LNCaP clone FGC (cell line): ENCODE data around the gene PKP3.

Source experiments
- DNase-seq: peaks from one replicate; pipeline ENCODE4 v3.0.0-alpha.2; 2011; ENCODE audit warnings: low read depth
- H3K4me3 ChIP-seq: 2 replicates; pipeline ENCODE4 v1.5.1; 2011; ENCODE audit warnings: mild to moderate bottlenecking, low read depth, low read length, control low read depth
- TF ChIP-seq, protein P1 (sequence below): IDR thresholded peaks from 2 replicates; pipeline ENCODE4 v1.5.1; 2012; ENCODE audit warnings: mild to moderate bottlenecking; ENCODE audit not compliant: control insufficient read depth, insufficient read depth; ENCODE audit errors: extremely low read depth

Gene PKP3

DNA sequence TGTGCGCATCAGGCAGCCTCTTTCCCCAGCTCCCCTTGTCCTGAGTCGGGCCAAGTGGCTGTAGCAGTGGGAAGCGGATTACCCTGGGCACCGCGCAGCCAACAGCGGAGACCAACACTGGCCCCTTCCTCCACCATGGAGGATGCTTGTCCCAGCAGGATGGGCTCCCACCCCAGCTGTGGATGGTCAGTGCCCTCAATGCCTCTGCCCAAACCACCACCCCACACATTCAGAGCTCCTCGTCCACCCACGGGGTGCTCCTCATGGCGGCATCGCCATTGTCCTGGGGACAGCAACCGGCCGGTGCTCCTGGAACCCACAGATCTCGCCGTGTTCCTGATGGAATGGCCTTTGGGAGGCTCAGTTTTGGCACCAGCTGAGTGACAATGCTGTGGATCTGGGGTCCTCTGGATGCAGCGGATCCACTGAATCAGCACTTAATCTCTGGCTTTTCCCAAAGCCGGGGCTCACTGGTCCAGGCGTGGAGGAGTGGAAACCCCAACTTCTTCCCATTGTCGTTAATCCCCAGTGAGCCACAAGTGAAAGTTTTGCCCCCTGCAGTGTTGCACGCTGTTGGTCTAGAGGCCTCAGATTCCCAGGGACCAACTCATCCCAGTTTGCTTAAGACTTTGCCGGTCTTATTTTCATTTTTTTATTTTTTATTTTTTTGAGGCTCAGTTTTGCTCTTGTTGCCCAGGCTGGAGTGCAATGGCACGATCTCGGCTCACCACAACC lies 28.9 kb upstream of the PKP3 start:
- DNase-seq = no peak
- H3K4me3 ChIP-seq = no peak overlapping the region
- TF ChIP-seq, protein P1, sequence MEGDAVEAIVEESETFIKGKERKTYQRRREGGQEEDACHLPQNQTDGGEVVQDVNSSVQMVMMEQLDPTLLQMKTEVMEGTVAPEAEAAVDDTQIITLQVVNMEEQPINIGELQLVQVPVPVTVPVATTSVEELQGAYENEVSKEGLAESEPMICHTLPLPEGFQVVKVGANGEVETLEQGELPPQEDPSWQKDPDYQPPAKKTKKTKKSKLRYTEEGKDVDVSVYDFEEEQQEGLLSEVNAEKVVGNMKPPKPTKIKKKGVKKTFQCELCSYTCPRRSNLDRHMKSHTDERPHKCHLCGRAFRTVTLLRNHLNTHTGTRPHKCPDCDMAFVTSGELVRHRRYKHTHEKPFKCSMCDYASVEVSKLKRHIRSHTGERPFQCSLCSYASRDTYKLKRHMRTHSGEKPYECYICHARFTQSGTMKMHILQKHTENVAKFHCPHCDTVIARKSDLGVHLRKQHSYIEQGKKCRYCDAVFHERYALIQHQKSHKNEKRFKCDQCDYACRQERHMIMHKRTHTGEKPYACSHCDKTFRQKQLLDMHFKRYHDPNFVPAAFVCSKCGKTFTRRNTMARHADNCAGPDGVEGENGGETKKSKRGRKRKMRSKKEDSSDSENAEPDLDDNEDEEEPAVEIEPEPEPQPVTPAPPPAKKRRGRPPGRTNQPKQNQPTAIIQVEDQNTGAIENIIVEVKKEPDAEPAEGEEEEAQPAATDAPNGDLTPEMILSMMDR = no peak

DNA sequence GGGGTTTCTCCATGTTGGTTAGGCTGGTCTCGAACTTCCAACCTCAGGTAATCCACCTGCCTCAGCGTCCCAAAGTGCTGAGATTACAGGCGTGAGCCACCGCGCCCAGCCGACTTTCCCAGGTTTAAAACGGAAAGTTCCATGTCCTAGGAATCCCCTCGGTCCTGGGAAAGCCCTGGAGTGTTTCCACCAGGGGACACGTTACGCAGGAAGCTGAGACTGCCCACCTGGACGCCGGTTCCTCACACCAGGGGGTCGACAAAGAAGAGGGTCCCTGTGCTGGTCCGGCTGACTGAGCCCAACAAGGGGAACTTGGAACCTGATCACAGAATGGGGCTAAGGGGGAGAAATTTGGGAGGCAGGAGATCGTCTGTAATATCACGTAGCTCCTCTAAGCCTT lies 28.2 kb upstream of the PKP3 start:
- TF ChIP-seq, protein P1 = no peak
- DNase-seq = no peak
- H3K4me3 ChIP-seq = no peak overlapping the region

DNA sequence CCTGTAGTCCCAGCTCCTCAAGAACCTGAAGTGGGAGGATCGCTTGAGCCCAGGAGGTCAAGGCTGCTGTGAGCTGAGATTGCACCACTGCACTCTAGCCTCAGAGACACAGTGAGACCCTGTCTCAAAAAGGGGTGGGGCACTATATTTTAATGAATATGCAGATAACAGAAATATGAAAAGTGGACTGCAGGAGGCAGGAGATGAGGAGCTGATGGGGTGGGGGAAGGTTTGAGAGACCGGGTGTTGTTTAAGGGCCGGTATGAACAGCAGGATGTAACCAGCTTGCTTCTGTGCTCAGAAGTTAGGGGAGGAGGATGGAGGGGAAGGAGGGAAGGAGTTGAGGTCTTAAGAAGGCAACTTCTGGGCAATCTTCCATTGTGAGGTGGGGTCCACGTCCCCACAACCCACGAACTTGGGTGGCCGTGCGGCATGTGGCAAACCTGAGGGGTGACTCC lies 26.0 kb upstream of the PKP3 start:
- TF ChIP-seq, protein P1 = no peak
- DNase-seq = no peak
- H3K4me3 ChIP-seq = no peak overlapping the region

DNA sequence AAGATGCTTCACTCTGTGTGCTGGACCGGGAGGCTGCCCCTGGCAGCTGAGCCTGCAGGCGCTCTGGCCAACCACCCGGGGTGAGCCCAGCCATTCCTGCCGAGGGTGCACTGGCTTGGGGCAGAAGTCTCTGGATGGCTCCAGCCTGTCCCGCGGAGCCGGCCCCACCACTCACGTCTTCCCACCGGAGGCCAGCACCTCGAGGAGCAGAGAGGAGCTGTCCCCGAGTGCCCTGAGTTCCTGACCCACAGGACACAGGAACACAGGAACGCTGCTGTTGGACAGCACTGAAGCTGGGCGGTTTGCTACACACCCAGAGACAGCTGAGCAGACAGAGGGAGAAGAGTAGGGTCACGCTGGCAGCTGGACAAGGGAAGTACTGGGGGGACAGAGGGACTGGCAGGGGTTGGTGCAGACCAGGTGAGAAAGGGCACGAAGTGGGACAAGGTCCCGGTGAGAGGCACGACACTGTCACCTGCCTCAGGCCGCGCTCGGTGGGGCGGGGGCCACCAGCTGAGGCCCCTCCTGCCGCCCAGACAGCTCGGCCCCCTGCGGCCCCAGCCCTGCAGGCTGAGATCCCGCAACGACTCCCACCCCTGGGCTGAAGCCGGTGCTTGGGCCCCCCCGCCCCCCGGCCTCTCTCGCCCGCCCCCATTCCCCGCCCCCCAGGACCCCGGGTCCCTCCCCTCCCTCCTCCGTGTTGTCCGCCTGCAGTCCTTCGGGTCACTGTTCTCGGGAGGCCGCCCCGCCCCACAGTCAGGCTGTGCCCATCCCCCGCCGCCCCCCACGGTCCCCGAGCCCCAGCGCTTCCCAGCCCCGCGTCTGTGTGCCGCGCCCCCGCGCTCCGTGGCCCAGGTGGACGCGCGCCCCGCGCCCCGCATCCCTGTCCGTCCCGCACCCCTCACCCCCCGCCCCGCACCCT lies 25.3 kb upstream of the PKP3 start:
- peak overlapping the region; percentile 36 for H3K4me3 ChIP-seq
- TF ChIP-seq, protein P1 = no peak
- no peak for DNase-seq

DNA sequence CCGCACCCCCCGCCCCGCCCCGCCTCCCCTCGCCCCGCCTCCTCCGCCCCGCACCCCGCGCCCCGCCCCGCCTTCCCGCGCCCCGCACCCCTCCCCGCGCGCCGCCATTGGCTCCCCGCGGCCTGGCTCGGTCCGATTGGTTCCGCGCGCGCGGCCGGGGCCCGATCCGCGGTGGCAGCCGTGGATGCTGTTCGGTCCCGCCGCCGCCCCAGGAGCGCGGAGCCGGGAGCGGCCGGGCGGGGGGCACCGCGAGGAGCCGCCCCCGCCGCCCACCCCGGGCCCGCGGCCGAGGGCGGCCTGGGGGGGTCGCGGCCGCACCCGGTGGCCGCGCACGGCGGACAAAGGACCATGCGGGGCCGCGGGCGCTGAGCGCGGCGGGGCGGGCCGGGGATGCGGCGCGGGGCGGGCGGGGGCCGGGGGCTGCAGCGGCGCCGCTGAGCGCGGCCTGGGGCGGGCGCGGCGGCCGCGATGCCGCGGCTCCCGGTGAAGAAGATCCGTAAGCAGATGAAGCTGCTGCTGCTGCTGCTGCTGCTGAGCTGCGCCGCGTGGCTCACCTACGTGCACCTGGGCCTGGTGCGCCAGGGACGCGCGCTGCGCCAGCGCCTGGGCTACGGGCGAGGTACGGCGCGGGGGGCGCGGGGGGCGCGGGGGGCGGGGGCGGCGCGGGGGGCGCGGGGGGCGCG lies 24.5 kb upstream of the PKP3 start, which contains the start of gene B4GALNT4:
B4GALNT4 (plus strand) TSS at position 164 of the 683 bp plus-strand sequence; CDS start at position 469, 305 bp downstream.
- TF ChIP-seq, protein P1 = no peak
- DNase-seq = no peak
- H3K4me3 ChIP-seq = peak within 1 kb of the TSS; percentile 90

DNA sequence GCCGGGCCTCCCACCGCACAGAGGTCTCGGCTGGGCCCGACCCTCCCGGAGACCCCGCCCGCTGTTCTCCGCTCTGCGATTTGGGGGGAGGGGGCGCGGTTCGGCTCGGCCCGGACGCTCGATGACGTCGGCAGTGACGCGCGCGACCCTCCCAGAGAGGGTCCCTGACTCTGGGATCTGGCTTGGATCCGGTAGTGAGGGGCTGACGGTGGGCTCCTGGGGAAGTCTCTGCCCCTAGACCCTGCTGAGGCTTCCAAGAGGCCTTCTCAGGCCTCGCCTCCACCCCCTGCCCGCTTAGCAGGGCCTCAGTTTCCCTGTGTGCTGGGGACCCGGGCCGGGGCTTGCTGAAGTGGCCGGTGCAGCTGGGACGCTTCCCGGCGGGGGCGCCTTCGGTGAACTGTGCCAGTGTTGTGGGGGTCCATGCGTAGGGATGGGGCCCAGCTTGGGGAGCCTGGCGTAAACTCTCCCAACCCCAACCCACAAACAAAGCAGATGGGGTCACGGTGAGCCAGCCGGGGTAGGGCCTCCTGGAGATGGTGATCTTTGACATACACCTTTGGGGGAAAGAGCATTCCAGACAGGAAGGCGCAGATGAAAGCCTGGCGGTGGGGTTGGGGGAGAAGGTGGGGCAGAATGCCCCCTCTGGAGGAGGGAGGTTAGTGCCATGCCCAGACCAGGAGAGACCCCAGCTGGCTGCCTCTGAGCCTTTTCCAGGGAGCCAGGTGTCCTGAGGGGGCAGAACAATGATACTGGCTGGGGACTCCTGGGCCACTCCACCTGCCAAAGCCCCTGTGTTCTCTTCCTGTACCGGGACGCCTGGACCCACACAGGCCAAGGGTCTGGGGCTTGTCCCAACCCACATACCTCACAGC lies 23.7 kb upstream of the PKP3 start:
- peak overlapping the region; percentile 90 for H3K4me3 ChIP-seq
- TF ChIP-seq, protein P1 = no peak
- no peak for DNase-seq
